Measurements from ENCODE around the gene HES1.
A peak's percentile ranks its signal among the peaks of the same experiment; 100 is the strongest.
"Not testable (repeated sequence)": the region's sequence is repeated elsewhere in the genome, so short reads cannot be mapped to it uniquely, and the experiment has no call there.

The HES1 gene

GRCh38 chr3:194135806-194136518, at the start of gene HES1:
Gene HES1, plus strand, starts transcription at chr3:194136148. Its CDS starts 233 bp downstream, at chr3:194136381.
- H3K4me3 ChIP-seq (ENCODE audit: low read depth, low read length) = peak within 1 kb of the TSS; percentile 60
- peak; percentile 98 for DNase-seq (ENCODE audit: low read depth, low spot score)
- in situ Hi-C loops (cut with HindIII; ENCODE audit: low sequenced_read_pairs) = no loop called here
- TF ChIP-seq, protein P1, sequence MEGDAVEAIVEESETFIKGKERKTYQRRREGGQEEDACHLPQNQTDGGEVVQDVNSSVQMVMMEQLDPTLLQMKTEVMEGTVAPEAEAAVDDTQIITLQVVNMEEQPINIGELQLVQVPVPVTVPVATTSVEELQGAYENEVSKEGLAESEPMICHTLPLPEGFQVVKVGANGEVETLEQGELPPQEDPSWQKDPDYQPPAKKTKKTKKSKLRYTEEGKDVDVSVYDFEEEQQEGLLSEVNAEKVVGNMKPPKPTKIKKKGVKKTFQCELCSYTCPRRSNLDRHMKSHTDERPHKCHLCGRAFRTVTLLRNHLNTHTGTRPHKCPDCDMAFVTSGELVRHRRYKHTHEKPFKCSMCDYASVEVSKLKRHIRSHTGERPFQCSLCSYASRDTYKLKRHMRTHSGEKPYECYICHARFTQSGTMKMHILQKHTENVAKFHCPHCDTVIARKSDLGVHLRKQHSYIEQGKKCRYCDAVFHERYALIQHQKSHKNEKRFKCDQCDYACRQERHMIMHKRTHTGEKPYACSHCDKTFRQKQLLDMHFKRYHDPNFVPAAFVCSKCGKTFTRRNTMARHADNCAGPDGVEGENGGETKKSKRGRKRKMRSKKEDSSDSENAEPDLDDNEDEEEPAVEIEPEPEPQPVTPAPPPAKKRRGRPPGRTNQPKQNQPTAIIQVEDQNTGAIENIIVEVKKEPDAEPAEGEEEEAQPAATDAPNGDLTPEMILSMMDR (IDR thresholded peaks at IDR 0.05; ENCODE audit: low read depth, low read length) = no peak

DNA sequence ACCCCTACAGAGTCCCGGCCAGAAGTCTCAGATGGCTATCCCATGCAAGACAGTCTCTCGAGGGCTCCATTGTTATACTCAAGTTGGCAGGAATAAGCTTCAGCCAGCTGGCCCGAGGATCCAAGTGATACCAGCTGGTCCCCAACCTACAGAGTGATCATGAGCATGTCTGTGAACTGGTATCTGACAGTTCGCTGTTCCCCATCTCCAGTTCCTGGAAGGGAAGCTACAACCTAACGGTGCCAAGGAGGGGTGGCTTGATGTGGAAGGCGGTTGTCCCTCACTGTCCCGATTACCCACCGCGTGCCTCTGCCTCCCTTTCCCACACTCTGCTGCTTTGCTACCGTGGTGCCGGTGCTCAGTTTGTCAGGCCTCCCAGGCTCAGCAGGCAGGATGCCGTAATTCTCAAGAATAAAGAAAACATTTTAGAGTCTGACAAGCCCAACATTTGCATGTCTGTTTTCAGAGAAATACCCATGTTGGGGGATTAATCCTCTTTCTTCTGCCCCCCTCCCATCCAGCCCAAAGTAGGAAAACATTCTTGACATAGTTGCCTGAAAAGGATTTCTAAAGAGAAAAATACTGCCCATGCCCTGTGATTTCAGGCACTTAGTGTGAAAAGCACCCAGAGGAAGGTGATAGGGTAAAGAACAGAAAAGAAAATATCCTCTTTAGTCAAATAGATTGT, 49.4 kb upstream of the HES1 start:
- TF ChIP-seq, protein P1 (IDR thresholded peaks at IDR 0.05; ENCODE audit: low read depth, low read length) = no peak
- in situ Hi-C loops (cut with HindIII; ENCODE audit: low sequenced_read_pairs) = no loop called here
- DNase-seq (ENCODE audit: low read depth, low spot score) = peak; percentile 64
- no peak overlapping the region for H3K4me3 ChIP-seq (ENCODE audit: low read depth, low read length)

DNA sequence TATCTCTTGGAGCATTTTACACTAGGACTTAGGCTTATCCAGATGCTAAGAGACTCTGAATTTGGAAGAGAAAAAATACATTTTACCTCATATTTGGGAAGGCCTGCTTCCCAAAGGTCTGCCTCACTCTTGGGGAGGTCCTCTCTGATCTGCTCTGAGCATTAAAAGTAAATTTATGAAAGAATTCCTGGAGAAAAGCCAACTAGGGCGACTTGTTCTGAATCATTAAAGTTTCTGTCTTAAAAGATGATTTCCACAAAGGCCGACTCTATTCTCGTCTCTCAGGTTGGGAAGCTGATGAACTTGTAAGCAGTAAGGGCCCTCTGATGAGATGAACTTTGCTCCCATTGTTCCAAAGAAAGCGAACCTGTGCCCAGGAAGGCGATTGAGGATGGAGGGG, 48.7 kb upstream of the HES1 start:
- TF ChIP-seq, protein P1 (IDR thresholded peaks at IDR 0.05; ENCODE audit: low read depth, low read length) = no peak
- H3K4me3 ChIP-seq (ENCODE audit: low read depth, low read length) = no peak overlapping the region
- no peak for DNase-seq (ENCODE audit: low read depth, low spot score)
- in situ Hi-C loops (cut with HindIII; ENCODE audit: low sequenced_read_pairs) = no loop called here

DNA sequence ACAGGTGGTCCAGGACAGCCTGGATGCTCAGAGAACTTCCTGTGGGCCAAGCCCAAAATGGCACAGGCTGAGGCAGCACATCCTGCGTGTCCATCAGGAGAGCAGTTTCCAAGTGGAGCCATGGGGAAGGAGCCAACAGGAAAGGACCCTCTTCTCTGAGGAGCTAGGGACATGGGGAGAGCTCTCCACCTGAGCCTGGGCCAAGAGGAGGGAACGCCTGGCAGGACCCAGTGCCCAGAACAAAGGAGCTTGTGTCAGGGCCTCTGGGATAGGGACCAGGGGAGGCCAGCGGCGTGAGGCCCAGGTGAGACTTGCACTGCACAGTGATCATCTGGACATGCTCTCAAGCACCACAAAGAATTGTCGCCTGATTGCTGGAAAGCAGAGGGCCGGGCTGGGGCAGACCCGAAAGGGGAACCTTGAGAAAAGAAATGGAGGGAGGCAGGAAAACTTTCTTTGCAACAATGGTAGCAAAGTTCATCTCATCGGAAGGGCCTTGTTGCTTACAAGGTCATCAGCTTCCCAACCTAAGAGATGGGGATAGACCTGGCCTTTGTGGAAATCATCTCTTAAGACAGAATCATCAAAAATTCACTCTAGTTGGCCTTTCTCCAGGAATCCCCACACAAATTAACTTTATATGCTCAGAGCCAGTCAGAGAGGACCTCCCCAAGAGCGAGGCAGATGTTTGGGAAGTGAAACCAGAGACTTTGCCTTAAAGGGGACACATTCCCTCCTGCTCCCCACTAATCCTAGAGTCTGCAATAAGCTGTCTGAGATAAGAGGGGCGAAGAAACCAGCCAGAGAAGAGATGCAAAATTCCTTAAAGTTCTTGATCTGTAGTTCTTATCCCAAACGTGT, 47.7 kb upstream of the HES1 start:
- DNase-seq (ENCODE audit: low read depth, low spot score) = peak; percentile 46
- no peak overlapping the region for H3K4me3 ChIP-seq (ENCODE audit: low read depth, low read length)
- in situ Hi-C loops (cut with HindIII; ENCODE audit: low sequenced_read_pairs) = no loop called here
- TF ChIP-seq, protein P1 (IDR thresholded peaks at IDR 0.05; ENCODE audit: low read depth, low read length) = no peak

GRCh38 chr3:194089357-194090177, 46.4 kb upstream of the HES1 start:
- no peak overlapping the region for H3K4me3 ChIP-seq (ENCODE audit: low read depth, low read length)
- in situ Hi-C loops (cut with HindIII; ENCODE audit: low sequenced_read_pairs) = no loop called here
- peak; percentile 99 for DNase-seq (ENCODE audit: low read depth, low spot score)
- TF ChIP-seq, protein P1 (IDR thresholded peaks at IDR 0.05; ENCODE audit: low read depth, low read length) = no peak

GRCh38 chr3:194090178-194090555, 45.8 kb upstream of the HES1 start:
- in situ Hi-C loops (cut with HindIII; ENCODE audit: low sequenced_read_pairs); DNase-seq (ENCODE audit: low read depth, low spot score); H3K4me3 ChIP-seq (ENCODE audit: low read depth, low read length): not testable (repeated sequence)
